H1 (cell line): ENCODE results near the gene ZBTB34. TPM values are rescaled to one million over a fixed set of nuclear protein-coding genes. Genes with fewer than 3 reads are reported as not detected.

ENCODE experiments used
- ATF2 ChIP-seq: IDR thresholded peaks from 2 replicates; pipeline ENCODE4 v1.6.1; 2012; ENCODE audit warnings: low read length, inconsistent platforms
- ATF3 ChIP-seq: IDR thresholded peaks from 2 replicates; pipeline ENCODE4 v1.6.1; 2011; ENCODE audit warnings: low read depth, mild to moderate bottlenecking, low read length; ENCODE audit not compliant: insufficient read depth
- EZH2 ChIP-seq: fragments of 200-600 bp; sonication (generic); IDR thresholded peaks from 2 replicates; pipeline ENCODE4 v1.7.1; 2012; ENCODE audit warnings: low read depth, mild to moderate bottlenecking, moderate library complexity, low read length, inconsistent platforms; ENCODE audit not compliant: severe bottlenecking
- RAD21 ChIP-seq, 2 experiments: IDR thresholded peaks in 1 of 2; conservative IDR thresholded peaks in 1 of 2; 2 replicates each; pipeline ENCODE4 v1.6.1; 2011; ENCODE audit warnings: low read depth in 2 of 2, low read length in 2 of 2, improper control_type of control experiment in 1 of 2, inconsistent platforms in 1 of 2, mild to moderate bottlenecking in 1 of 2, moderate library complexity in 1 of 2
- RNF2 ChIP-seq: fragments of 200-900, 300-1000 bp; sonication (generic); IDR thresholded peaks from 2 replicates; pipeline ENCODE4 v1.7.1; 2016; ENCODE audit warnings: borderline replicate concordance, low read depth, mild to moderate bottlenecking, antibody characterized with exemption, low read length; ENCODE audit not compliant: poor library complexity, severe bottlenecking; ENCODE audit errors: missing control alignments
- SIN3A ChIP-seq, 2 experiments: IDR thresholded peaks in 1 of 2; conservative IDR thresholded peaks in 1 of 2; 2 replicates each; pipeline ENCODE4 v1.6.1; 2011 to 2012; ENCODE audit warnings: low read length in 2 of 2, improper control_type of control experiment in 1 of 2, low read depth in 1 of 2, mild to moderate bottlenecking in 1 of 2
- polyA plus RNA-seq, 7 experiments: library from polyadenylated mRNA; depleted of rRNA in 3 of 7; stranded (reverse) in 5 of 7; unstranded in 2 of 7; fragments of >200 nt in 5 of 7; fragments of 200-250 nt in 2 of 7; gene quantifications; 1 replicate in 5 of 7; 2 replicates in 1 of 7; 4 replicates in 1 of 7; pipeline versions ENCODE4 v1.2.1 to v1.2.3, GENCODE V29; 2011 to 2013; ENCODE audit warnings: missing spikeins in 2 of 7, mixed read lengths in 2 of 7
- total RNA-seq: library from RNA; stranded (reverse); fragmentation: NEBNext Ultra II Directional; extraction: Animal tissue kit (Norgen Biotek cat#: 25700); gene quantifications from 2 replicates; pipeline ENCODE4 v1.2.1, GENCODE V29; 2021

Gene ZBTB34
- total and polyA plus RNA-seq, 2 of the 8 experiments (the other 6 are each of a cell fraction or from before 2014, with no cell fraction given), result 8.2 to 15.9 TPM

GRCh38 chr9:126875756-126876510 is 15.5 kb downstream of the ZBTB34 start (continued):
- TF ChIP-seq RNF2 (no peak), SIN3A (conservative IDR thresholded peaks at IDR 0.05 in 1 of 2, IDR thresholded peaks at IDR 0.05 in 1 of 2; ENCODE audit: low read depth in 1 of 2, low read length in 2 of 2) (no peak), RAD21 (IDR thresholded peaks at IDR 0.05 in 1 of 2, conservative IDR thresholded peaks at IDR 0.05 in 1 of 2; ENCODE audit: low read depth in 2 of 2, low read length in 2 of 2) (no peak), EZH2 (no peak), ATF2 (no peak), ATF3 (no peak)
